Hepatocyte (in vitro differentiated cells): ENCODE measurements around the gene CYB561.

ENCODE experiments used
- CTCF ChIP-seq: fragments of 200-600 bp; sonication (generic); IDR thresholded peaks from 2 replicates; pipeline ENCODE4 v1.5.1; 2016; ENCODE audit warnings: antibody characterized with exemption, mild to moderate bottlenecking; ENCODE audit not compliant: poor library complexity
- EZH2 ChIP-seq: fragments of 200-600 bp; sonication (generic); IDR thresholded peaks from 2 replicates; pipeline ENCODE4 v1.6.1; 2016; ENCODE audit warnings: antibody characterized with exemption, mild to moderate bottlenecking, borderline replicate concordance

- TF ChIP-seq EZH2 (no peak), CTCF (no peak)
Measured at GRCh38 chr17:63399856-63400255, 46.2 kb downstream of the CYB561 start.
